Smooth muscle cell (in vitro differentiated cells): ENCODE data around the gene GRM7. TPM values are rescaled to one million over a fixed set of nuclear protein-coding genes. Genes with fewer than 3 reads are reported as not detected.
A peak's percentile ranks its signal among the peaks of the same experiment; 100 is the strongest.

Source experiments
- DNase-seq: peaks from one replicate; lab custom pipeline; 2025; ENCODE audit not compliant: unreplicated experiment; lab: John Stamatoyannopoulos, UW
- H2AFZ ChIP-seq: fragments of 200-600 bp; sonication (generic); 2 replicates; pipeline ENCODE4 v1.6.0; 2016; ENCODE audit warnings: antibody characterized with exemption, low read depth, mild to moderate bottlenecking
- H3F3A ChIP-seq: fragments of 200-600 bp; sonication (generic); 2 replicates; pipeline ENCODE4 v1.6.0; 2017; ENCODE audit warnings: antibody characterized with exemption, low read depth
- H3K27ac ChIP-seq: fragments of 200-600 bp; sonication (generic); 2 replicates; pipeline ENCODE4 v1.5.1; 2016; ENCODE audit warnings: low read depth, mild to moderate bottlenecking
- H3K27me3 ChIP-seq: fragments of 200-600 bp; sonication (generic); 2 replicates; pipeline ENCODE4 v1.6.1; 2016; ENCODE audit warnings: low read depth, mild to moderate bottlenecking
- H3K36me3 ChIP-seq: fragments of 200-600 bp; sonication (generic); 2 replicates; pipeline ENCODE4 v1.5.1; 2016; ENCODE audit warnings: low read depth
- H3K4me1 ChIP-seq: fragments of 200-600 bp; sonication (generic); 2 replicates; pipeline ENCODE4 v1.5.1; 2016; ENCODE audit warnings: low read depth
- H3K4me2 ChIP-seq: fragments of 200-600 bp; sonication (generic); 2 replicates; pipeline ENCODE4 v1.6.0; 2016; ENCODE audit warnings: mild to moderate bottlenecking
- H3K4me3 ChIP-seq: fragments of 200-600 bp; sonication (generic); 2 replicates; pipeline ENCODE4 v1.5.1; 2016; ENCODE audit warnings: mild to moderate bottlenecking
- H3K79me2 ChIP-seq: fragments of 200-600 bp; sonication (generic); 2 replicates; pipeline ENCODE4 v1.6.0; 2016; ENCODE audit warnings: low read depth, mild to moderate bottlenecking
- H3K9ac ChIP-seq: fragments of 200-600 bp; sonication (generic); 2 replicates; pipeline ENCODE4 v1.6.0; 2016; ENCODE audit warnings: low read depth
- H3K9me3 ChIP-seq: fragments of 200-600 bp; sonication (generic); replicated peaks from 2 replicates; pipeline ENCODE4 v1.5.1; 2016; ENCODE audit warnings: low read depth
- H4K20me1 ChIP-seq: fragments of 200-600 bp; sonication (generic); 2 replicates; pipeline ENCODE4 v1.6.0; 2016; ENCODE audit warnings: low read depth
- WGBS: methylation state at CpG from one replicate; pipeline ENCODE4 v1.1.7; 2016; ENCODE audit warnings: low lambda C conversion rate; 5-methylcytosine and 5-hydroxymethylcytosine counted together
- polyA plus RNA-seq: library from polyadenylated mRNA; unstranded; fragments of >200 nt; fragmentation: Nextera tagmentation; extraction: Ambion mirVana; gene quantifications from 2 replicates; pipeline ENCODE4 v1.2.1, GENCODE V29; 2016
- total RNA-seq: library from RNA; depleted of rRNA; stranded (reverse); fragments of >200 nt; gene quantifications from 2 replicates; pipeline ENCODE4 v1.2.3, GENCODE V29; 2014
- TF ChIP-seq, protein P1 (sequence below): fragments of 200-600 bp; sonication (generic); IDR thresholded peaks from 2 replicates; pipeline ENCODE4 v1.5.1; 2017; ENCODE audit warnings: borderline replicate concordance, mild to moderate bottlenecking, antibody characterized with exemption; ENCODE audit not compliant: insufficient read depth, poor library complexity, severe bottlenecking

GRM7 gene
- total and polyA plus RNA-seq, 2 experiments from 2014 or later = not detected

- H3K4me3 ChIP-seq = no peak overlapping the region
- no peak overlapping the region for H2AFZ ChIP-seq
- H3K27ac ChIP-seq = no peak overlapping the region
These were observed 704.7 kb downstream of the GRM7 start for GRCh38 chr3:7565574-7565973.

GRCh38 chr3:7567160-7567559, 706.2 kb downstream of the GRM7 start:
- Histone ChIP-seq H3K9ac (no peak overlapping the region), H3K4me3 (no peak overlapping the region), H3F3A (no peaks in the 10 kb centered on the region), H3K4me1 (no peaks in the 10 kb centered on the region), H3K27me3 (no peaks in the 10 kb centered on the region), H3K9me3 (no peaks in the 10 kb centered on the region), H2AFZ (no peak overlapping the region), H3K27ac (no peak overlapping the region), H3K79me2 (no peaks in the 10 kb centered on the region), H4K20me1 (no peaks in the 10 kb centered on the region), H3K4me2 (no peak overlapping the region), H3K36me3 (no peaks in the 10 kb centered on the region)
- no peak for DNase-seq
- TF ChIP-seq, protein P1, sequence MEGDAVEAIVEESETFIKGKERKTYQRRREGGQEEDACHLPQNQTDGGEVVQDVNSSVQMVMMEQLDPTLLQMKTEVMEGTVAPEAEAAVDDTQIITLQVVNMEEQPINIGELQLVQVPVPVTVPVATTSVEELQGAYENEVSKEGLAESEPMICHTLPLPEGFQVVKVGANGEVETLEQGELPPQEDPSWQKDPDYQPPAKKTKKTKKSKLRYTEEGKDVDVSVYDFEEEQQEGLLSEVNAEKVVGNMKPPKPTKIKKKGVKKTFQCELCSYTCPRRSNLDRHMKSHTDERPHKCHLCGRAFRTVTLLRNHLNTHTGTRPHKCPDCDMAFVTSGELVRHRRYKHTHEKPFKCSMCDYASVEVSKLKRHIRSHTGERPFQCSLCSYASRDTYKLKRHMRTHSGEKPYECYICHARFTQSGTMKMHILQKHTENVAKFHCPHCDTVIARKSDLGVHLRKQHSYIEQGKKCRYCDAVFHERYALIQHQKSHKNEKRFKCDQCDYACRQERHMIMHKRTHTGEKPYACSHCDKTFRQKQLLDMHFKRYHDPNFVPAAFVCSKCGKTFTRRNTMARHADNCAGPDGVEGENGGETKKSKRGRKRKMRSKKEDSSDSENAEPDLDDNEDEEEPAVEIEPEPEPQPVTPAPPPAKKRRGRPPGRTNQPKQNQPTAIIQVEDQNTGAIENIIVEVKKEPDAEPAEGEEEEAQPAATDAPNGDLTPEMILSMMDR = no peak

More at GRCh38 chr3:7565574-7565973, 704.7 kb downstream of the GRM7 start:
- no peaks in the 10 kb centered on the region for H3K4me1 ChIP-seq
- WGBS = 90% methylated on average over 2 of the region's 2 CpGs
- H3K4me2 ChIP-seq = no peak overlapping the region
- no peaks in the 10 kb centered on the region for H3F3A ChIP-seq
- no peak for DNase-seq
- no peaks in the 10 kb centered on the region for H3K9me3 ChIP-seq
- TF ChIP-seq, protein P1 = no peak
- no peaks in the 10 kb centered on the region for H3K36me3 ChIP-seq
- H4K20me1 ChIP-seq = no peaks in the 10 kb centered on the region
- no peaks in the 10 kb centered on the region for H3K79me2 ChIP-seq
- H3K27me3 ChIP-seq = no peaks in the 10 kb centered on the region
- no peak overlapping the region for H3K9ac ChIP-seq

DNA sequence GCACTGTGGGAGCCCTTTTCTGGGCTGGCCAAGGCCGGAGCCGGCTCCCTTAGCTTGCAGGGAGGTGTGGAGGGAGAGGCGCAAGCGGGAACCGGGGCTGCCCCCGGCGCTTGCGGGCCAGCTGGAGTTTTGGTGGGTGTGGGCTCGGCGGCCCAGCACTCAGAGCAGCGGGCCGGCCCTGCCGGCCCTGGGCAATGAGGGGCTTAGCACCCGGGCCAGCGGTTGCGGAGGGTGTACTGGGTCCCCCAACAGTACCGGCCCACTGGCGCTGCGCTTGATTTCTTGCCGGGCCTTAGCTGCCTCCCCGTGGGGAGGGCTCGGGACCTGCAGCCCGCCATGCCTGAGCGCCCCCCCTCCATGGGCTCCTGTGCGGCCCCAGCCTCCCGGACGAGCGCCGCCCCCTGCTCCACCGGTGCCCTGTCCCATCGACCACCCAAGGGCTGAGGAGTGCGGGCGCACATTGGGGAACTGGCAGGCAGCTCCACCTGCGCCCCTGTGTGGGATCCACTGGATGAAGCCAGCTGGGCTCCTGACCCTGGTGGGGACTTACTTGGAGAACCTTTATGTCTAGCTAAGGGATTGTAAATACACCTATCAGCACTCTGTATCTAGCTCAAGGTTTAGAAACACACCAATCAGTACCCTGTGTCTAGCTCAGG, 707.7 kb downstream of the GRM7 start:
- DNase-seq = no peak
- 96% methylated on average over 32 of the region's 34 CpGs for WGBS
- H3F3A ChIP-seq = no peaks in the 10 kb centered on the region
- no peaks in the 10 kb centered on the region for H3K27me3 ChIP-seq
- no peak overlapping the region for H2AFZ ChIP-seq
- H3K9me3 ChIP-seq = no peaks in the 10 kb centered on the region
- no peaks in the 10 kb centered on the region for H3K4me1 ChIP-seq
- H3K9ac ChIP-seq = no peak overlapping the region
- H3K4me2 ChIP-seq = no peak overlapping the region
- H3K27ac ChIP-seq = no peak overlapping the region
- H3K4me3 ChIP-seq = no peak overlapping the region
- H3K79me2 ChIP-seq = no peaks in the 10 kb centered on the region
- H4K20me1 ChIP-seq = no peaks in the 10 kb centered on the region
- TF ChIP-seq, protein P1 = no peak
- no peaks in the 10 kb centered on the region for H3K36me3 ChIP-seq

DNA sequence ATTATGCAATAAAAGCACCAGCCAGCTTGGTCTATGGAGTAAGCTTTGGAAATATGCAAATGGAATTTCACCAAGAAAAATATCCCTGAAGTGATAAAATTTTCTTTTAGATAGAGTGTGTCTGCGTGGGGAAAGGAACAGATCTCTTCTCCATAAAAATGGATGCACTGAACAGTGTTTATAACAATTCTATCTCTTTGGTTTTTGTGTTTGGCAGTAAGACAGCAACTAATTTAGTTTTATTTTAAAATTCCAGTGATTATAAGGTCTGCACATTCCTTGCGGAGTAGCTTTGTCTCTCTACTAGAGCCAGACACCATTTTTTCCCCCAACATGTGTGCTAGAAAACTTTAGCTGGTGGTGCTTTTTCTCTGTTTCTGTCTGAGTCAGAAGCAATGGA, 712.4 kb downstream of the GRM7 start:
- DNase-seq = no peak
- TF ChIP-seq, protein P1 = no peak
- H3K4me2 ChIP-seq = peak overlapping the region; percentile 1

More for the DNA sequence above, 712.4 kb downstream of the GRM7 start:
- Histone ChIP-seq H3K27ac (no peak overlapping the region), H3K9me3 (no peaks in the 10 kb centered on the region), H3K4me1 (no peaks in the 10 kb centered on the region), H4K20me1 (no peaks in the 10 kb centered on the region), H3F3A (no peaks in the 10 kb centered on the region), H2AFZ (peak overlapping the region; percentile 4), H3K4me3 (no peak overlapping the region), H3K9ac (no peak overlapping the region), H3K27me3 (no peaks in the 10 kb centered on the region), H3K36me3 (no peaks in the 10 kb centered on the region), H3K79me2 (no peaks in the 10 kb centered on the region)
- WGBS = 66% methylated on average over 2 of the region's 2 CpGs
